ENCODE data around the gene CEACAM21.
"Not testable (repeated sequence)": the region's sequence is repeated elsewhere in the genome, so short reads cannot be mapped to it uniquely, and the experiment has no call there.

The CEACAM21 gene

GRCh38 chr19:41549884-41550283 lies 26.1 kb upstream of the CEACAM21 start:
- no peak for DNase-seq (ENCODE audit: low spot score)

GRCh38 chr19:41551212-41551610 lies 24.8 kb upstream of the CEACAM21 start:
- DNase-seq (ENCODE audit: low spot score) = no peak

DNA sequence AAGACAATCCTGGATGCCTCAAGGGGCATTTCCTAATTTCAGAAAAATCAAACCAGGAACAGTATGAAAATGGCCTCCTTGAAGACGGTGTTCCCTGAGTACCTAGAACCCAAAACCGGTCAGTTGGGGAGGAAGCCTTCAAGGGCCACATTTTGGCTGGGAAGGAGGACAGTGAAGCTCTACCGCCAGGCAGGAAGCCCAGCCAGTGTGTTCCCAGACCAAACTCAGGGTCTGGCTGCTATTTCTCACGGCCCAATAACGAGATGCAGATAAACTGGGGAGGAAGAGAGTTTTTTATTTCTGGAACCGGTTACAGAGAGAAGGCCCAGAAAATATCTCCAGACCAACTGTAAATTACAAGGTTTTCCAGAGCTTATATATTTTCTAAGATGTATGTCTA lies 24.3 kb upstream of the CEACAM21 start:
- DNase-seq (ENCODE audit: low spot score) = no peak

- DNase-seq (ENCODE audit: low spot score) = no peak
Observed at GRCh38 chr19:41552558-41552957, 23.4 kb upstream of the CEACAM21 start.

DNA sequence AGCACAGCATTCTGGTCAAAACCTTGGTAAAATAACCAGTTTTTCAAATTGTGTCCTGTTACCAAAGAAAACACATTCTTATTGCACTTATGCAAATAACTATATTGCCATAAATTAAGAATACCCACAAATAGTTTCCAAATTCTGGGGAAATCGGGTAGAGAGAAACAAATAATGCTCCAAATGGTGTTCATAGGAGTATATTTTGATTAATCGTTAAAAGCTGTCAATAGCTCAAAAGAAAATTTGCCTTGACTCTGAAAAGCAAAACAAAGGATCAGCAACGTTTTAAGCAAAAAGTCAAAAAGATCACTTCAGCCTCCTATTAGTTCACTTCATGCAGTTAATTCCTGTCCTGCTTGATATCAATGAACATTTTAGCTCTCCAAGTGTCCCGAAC lies 22.2 kb upstream of the CEACAM21 start:
- no peak for DNase-seq (ENCODE audit: low spot score)

- no peak for DNase-seq (ENCODE audit: low spot score)
Observed at GRCh38 chr19:41554907-41555306, 21.1 kb upstream of the CEACAM21 start.

GRCh38 chr19:41555748-41556147 lies 20.2 kb upstream of the CEACAM21 start:
- no peak for DNase-seq (ENCODE audit: low spot score)

- peak; percentile 51 for DNase-seq (ENCODE audit: low spot score)
Observed at GRCh38 chr19:41563854-41564514, 12.0 kb upstream of the CEACAM21 start.

- no peak for DNase-seq (ENCODE audit: low spot score)
Observed at GRCh38 chr19:41564515-41565378, 11.2 kb upstream of the CEACAM21 start.

- DNase-seq (ENCODE audit: low spot score) = no peak
Observed at GRCh38 chr19:41565379-41565720, 10.6 kb upstream of the CEACAM21 start.

- no peak for DNase-seq (ENCODE audit: low spot score)
Observed at GRCh38 chr19:41566001-41566400, 10.0 kb upstream of the CEACAM21 start.

DNA sequence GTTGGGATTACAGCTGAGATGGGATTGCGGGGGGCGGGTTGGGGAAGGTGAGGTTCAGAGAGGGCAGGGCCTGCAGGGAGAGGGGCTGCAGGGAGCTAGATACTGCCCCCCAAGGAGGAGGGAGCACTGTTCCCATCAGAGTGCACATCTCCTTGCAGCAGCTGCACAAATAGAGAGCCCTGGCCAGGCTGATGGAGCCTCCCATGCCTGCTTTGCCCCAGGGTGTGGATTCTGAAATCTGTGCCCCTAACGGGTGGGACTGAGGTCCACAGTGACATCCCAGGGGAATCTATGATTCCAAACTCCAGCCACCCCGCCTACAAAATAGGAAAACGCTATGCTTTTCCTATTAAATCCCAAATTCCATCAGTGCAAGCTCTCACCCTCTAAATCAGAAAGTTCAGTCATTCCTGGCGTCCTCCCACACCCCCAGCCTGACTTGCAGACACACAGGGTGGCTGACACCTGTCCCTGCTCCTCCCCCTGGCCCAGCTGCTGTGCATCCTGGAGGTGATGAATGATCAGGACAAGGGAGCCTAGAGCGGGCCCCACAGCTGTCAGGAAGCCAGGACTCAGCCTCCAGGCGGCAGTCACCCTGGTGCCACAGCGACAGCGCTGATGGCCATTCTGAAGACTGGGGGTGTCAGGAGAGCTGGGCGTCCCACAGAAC lies 6.3 kb upstream of the CEACAM21 start:
- no peak for DNase-seq (ENCODE audit: low spot score)

DNA sequence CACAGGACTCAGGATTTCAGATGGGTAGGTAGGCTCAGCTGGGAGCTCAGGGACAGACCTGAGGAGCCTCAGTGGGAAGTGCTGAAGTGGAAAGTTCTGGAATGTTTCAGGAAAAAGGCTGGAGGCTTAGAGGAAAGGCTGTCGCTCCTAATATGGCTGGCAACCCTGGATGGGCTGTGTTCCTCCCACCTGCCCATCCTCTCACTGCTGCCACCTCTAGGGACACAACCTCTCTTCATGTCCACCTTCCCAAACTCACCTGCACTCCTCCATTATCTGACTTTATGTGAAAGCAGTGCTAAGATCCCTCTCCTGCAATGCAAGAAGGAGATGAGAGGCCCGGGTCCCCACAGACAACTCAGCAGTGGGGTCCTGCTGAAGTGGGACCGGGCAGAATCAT lies 5.8 kb upstream of the CEACAM21 start:
- DNase-seq (ENCODE audit: low spot score) = peak; percentile 36

DNA sequence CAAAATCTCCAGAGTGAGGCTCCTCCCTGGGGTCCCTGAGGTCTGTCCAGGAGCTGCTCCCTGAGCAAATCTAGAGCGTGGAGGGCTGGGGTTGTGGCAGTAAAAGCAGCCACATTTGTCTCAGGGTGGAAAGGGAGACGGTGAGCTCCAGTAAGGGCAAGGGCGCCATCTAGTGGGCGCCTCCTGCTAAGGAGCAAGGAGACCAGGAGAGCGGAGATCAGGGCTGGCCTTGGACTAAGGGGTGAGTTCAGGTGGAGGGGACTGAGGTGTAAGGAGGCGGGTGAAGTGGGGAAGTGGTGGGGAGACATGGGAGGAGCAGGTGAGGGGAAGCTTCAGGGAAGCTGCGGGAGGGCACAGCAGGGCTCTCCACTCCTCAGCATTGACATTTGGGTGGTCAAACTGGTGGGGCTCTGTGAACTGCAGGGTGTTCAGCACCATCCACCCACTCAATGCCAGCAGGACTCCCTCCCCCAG lies 5.3 kb upstream of the CEACAM21 start:
- peak; percentile 83 for DNase-seq (ENCODE audit: low spot score)

DNA sequence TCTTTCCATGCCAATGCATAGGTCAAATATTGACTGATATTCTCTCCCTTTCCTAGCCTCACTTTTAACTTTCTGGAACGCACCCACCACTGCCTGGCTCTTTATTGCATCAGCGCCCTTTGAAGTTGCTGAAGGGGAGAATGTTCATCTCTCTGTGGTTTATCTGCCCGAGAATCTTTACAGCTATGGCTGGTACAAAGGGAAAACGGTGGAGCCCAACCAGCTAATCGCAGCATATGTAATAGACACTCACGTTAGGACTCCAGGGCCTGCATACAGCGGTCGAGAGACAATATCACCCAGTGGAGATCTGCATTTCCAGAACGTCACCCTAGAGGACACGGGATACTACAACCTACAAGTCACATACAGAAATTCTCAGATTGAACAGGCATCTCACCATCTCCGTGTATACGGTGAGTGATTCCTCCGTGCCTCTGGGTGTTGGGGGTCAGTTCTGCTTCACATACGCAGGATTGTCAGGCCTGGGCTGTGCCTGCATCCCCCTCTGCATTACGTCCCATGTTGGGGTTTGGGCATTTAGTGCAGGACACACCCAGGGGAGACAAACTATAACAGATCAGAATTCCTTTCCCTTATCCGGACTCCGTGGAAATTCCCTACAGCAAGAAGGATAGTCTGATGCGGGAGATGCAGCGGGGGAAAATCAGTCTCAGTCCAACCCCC lies 1.3 kb downstream of the CEACAM21 start:
- peak; percentile 94 for DNase-seq (ENCODE audit: low spot score)

DNA sequence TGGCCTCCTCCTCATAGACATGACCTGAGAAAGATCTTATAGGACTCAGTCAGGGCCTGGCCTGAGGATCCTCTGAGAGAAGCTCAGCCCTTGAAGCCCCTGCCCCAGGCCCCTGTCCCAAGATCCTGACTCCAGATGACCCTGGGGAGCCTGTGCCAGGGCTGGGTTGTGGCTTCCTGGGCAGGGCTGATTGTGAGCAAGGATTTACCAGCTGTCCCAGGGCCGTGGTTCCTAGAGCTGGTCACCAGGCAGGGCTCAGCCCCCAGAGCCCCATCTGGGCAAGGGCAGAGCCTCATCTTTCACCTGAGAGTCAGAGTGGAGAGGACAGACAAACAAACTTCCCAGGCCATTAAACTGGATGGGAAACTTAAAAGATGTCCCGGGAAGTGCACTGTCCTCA lies 1.9 kb downstream of the CEACAM21 start:
- no peak for DNase-seq (ENCODE audit: low spot score)

DNA sequence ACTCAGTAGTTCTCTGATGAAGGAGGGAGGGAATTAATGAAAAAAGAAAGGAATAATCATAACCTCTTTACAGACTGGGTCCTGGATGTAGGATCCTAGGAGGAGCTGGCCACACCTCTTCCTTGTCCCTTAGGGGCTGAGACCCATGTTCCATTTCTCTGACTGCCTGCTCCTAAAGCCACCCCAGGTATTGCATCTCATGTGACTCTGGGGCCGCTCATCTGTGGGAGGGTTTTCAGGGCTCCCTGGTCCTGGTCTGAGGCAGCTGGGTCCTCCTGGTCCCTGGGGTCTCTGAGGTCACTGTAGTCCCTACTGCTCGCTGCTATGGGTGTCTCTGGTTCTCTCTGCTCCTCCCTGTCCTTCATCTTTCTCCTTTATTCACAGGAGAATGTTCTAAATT lies 2.9 kb downstream of the CEACAM21 start:
- no peak for DNase-seq (ENCODE audit: low spot score)

DNA sequence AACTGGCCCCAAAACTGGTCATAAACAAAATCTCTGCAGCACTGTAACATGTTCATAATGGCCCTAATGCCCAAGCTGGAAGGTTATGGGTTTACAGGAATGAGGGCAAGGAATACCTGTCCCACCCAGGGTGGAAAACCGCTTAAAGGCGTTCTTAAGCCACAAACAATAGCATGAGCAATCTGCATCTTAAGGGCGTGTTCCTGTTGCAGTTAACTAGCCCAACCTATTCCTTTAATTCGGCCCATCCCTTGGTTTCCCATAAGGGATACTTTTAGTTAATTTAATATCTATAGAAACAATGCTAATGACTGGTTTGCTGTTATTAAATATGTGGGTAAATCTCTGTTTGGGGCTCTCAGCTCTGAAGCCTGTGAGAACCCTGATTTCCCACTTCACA lies 5.1 kb downstream of the CEACAM21 start:
- not testable (repeated sequence) for DNase-seq (ENCODE audit: low spot score)

DNA sequence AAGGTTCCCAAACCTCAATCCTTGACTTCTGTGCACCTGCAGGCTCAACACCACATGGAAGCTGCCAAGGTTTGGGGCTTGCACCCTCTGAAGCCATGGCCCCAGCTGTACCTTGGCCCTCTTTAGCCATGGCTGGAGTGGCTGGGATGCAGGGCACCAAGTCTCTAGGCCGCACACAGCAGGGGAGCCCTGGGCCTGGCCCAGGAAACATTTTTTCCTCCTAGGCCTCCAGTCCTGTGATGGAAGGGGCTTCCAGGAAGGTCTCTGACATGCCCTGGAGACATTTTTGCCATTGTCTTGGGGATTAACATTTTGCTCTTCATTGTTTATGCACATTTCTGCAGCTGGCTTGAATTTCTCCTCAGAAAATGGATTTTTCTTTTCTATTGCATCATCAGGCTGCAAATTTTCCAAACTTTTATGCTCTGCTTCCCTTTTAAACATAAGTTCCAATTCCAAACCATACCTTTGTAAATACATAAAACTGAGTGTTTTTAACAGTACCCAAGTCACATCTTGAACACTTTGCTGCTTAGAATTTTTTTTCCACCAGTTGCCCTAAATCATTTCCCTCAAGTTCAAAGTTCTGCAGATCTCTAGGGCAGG lies 6.7 kb downstream of the CEACAM21 start:
- not testable (repeated sequence) for DNase-seq (ENCODE audit: low spot score)

DNA sequence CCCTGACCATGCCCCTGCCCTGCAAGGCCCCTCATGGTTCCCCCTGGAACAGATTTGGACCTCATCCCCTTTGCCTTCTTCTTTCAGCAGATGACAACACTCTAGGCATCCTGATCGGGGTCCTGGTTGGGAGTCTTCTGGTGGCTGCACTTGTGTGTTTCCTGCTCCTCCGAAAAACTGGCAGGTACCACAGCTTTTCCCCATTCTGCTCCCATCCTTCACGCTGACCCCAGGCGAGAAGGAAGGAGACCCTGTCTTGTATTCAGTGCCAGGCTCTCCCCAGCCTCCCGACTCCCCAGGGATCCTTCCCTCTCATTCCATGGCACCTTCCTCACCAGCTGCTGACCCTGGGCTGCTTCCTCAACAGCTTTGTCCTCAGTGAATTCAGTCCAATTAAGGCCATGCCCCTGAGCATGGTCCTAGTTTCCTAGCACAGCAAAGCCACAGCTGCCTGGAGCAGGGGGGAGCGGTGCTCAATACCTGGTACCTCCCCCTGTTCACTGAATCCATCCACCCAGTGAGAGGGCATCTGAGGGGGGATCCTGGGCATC lies 8.4 kb downstream of the CEACAM21 start:
- DNase-seq (ENCODE audit: low spot score) = no peak

DNA sequence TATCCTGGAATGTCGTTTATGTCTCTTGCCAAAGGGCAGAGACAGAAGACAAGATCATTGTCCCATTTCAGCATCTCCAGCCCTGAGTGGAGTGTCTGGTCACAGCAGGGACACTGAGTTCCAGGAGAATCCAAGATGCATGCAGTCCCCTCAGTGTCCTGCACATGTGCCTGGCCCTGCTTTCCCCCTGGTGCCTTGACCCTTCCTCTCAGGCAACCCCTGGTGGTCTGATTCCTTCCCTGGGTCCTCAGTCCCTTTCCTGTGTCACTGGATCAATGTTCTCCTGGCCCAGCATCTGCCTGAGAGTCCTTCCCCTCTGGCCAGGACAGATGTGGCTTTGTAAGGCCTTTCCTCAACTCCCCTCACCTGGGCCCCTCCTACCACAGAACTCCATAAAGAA lies 9.0 kb downstream of the CEACAM21 start:
- DNase-seq (ENCODE audit: low spot score) = no peak

DNA sequence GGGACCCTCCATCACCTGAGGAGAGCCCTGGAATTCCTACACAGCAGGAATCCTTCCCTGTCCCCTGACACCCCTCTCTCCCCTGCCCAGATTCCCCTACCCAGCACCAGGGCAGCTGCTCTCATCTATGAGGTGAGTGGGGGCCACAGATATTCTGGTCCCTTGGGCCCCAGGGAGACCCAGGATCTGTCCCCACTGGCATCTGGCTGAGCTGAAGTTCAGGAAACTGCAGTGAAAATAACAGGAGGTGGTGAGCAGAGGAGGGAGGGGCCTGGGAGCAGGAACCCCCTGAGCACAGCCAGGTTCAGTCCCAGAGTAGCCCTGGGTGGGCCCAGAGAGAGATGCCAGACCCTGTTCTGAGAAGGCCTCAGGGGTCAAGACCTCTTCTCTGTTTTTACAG lies 10.1 kb downstream of the CEACAM21 start:
- DNase-seq (ENCODE audit: low spot score) = no peak

Data from SW480 (cell line).